Measurements from ENCODE around the gene SIRPB1. TPM values are rescaled to one million over a fixed set of nuclear protein-coding genes. Genes with fewer than 3 reads are reported as not detected.

The SIRPB1 gene
- polyA plus RNA-seq, 1 experiment: 1.9 TPM

GRCh38 chr20:1630186-1630585 lies 10.4 kb upstream of the SIRPB1 start:
- no peak overlapping the region for H3K4me3 ChIP-seq (ENCODE audit: low read depth, low read length)
- 0 out of 2 replicates have a peak, but pooled peaks cover 1% of the 10 kb centered on the region for H3K27me3 ChIP-seq (ENCODE audit: control insufficient read depth, insufficient read depth, low read length)
- H3K36me3 ChIP-seq (ENCODE audit: control insufficient read depth, insufficient read depth, low read length): no peaks in the 10 kb centered on the region
- ChIA-PET POLR2A (no interaction called here), CTCF (no interaction called here)
- TF ChIP-seq, protein P1, sequence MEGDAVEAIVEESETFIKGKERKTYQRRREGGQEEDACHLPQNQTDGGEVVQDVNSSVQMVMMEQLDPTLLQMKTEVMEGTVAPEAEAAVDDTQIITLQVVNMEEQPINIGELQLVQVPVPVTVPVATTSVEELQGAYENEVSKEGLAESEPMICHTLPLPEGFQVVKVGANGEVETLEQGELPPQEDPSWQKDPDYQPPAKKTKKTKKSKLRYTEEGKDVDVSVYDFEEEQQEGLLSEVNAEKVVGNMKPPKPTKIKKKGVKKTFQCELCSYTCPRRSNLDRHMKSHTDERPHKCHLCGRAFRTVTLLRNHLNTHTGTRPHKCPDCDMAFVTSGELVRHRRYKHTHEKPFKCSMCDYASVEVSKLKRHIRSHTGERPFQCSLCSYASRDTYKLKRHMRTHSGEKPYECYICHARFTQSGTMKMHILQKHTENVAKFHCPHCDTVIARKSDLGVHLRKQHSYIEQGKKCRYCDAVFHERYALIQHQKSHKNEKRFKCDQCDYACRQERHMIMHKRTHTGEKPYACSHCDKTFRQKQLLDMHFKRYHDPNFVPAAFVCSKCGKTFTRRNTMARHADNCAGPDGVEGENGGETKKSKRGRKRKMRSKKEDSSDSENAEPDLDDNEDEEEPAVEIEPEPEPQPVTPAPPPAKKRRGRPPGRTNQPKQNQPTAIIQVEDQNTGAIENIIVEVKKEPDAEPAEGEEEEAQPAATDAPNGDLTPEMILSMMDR (IDR thresholded peaks at IDR 0.05; ENCODE audit: insufficient read depth, low read depth, low read length): no peak
- no peak for DNase-seq (ENCODE audit: low read depth)

- peaks cover 1% of the 10 kb centered on the region; the same call in 1 of the 2 replicates for H3K27me3 ChIP-seq (ENCODE audit: control insufficient read depth, insufficient read depth, low read length)
- no peak overlapping the region for H3K4me3 ChIP-seq (ENCODE audit: low read depth, low read length)
- DNase-seq (ENCODE audit: low read depth): no peak
- ChIA-PET CTCF (no interaction called here), POLR2A (no interaction called here)
- no peaks in the 10 kb centered on the region for H3K36me3 ChIP-seq (ENCODE audit: control insufficient read depth, insufficient read depth, low read length)
- TF ChIP-seq, protein P1 (IDR thresholded peaks at IDR 0.05; ENCODE audit: insufficient read depth, low read depth, low read length): no peak
Observed at GRCh38 chr20:1629321-1629720, 9.5 kb upstream of the SIRPB1 start.

- peaks cover 1% of the 10 kb centered on the region; the same call in 1 of the 2 replicates for H3K27me3 ChIP-seq (ENCODE audit: control insufficient read depth, insufficient read depth, low read length)
- ChIA-PET CTCF (no interaction called here), POLR2A (no interaction called here)
- no peak for DNase-seq (ENCODE audit: low read depth)
- TF ChIP-seq, protein P1 (IDR thresholded peaks at IDR 0.05; ENCODE audit: insufficient read depth, low read depth, low read length): no peak
- no peaks in the 10 kb centered on the region for H3K36me3 ChIP-seq (ENCODE audit: control insufficient read depth, insufficient read depth, low read length)
- no peak overlapping the region for H3K4me3 ChIP-seq (ENCODE audit: low read depth, low read length)
Observed at GRCh38 chr20:1628621-1629020, 8.8 kb upstream of the SIRPB1 start.

DNA sequence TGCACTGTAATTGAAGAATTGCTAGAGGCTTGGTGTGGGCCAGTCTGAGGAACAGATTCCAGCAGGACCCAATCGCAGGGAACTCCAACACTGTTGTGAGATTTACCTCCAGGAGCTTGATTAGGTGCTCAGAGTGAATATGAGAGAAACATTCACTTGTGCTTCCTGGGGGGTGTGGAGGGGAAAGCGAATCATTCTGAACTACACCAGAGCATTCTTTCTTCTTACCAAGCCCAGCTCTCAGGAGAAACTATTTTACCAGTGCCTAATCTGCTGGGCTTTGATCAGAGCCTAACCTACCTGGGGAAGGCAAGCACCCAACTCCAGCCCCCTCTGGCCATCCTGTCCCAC lies 7.4 kb upstream of the SIRPB1 start:
- Histone ChIP-seq H3K36me3 (ENCODE audit: control insufficient read depth, insufficient read depth, low read length) (no peaks in the 10 kb centered on the region), H3K4me3 (ENCODE audit: low read depth, low read length) (no peak overlapping the region), H3K27me3 (ENCODE audit: control insufficient read depth, insufficient read depth, low read length) (peaks cover 1% of the 10 kb centered on the region; the same call in 1 of the 2 replicates)
- TF ChIP-seq, protein P1 (IDR thresholded peaks at IDR 0.05; ENCODE audit: insufficient read depth, low read depth, low read length): no peak
- POLR2A ChIA-PET: no interaction called here
- DNase-seq (ENCODE audit: low read depth): no peak
- CTCF ChIA-PET: interaction anchor here (0.7 to 1.1 kb wide), 2 partner anchors 56 to 60 kb away, joined by 3 read pairs; no protein-coding TSS in a partner anchor

DNA sequence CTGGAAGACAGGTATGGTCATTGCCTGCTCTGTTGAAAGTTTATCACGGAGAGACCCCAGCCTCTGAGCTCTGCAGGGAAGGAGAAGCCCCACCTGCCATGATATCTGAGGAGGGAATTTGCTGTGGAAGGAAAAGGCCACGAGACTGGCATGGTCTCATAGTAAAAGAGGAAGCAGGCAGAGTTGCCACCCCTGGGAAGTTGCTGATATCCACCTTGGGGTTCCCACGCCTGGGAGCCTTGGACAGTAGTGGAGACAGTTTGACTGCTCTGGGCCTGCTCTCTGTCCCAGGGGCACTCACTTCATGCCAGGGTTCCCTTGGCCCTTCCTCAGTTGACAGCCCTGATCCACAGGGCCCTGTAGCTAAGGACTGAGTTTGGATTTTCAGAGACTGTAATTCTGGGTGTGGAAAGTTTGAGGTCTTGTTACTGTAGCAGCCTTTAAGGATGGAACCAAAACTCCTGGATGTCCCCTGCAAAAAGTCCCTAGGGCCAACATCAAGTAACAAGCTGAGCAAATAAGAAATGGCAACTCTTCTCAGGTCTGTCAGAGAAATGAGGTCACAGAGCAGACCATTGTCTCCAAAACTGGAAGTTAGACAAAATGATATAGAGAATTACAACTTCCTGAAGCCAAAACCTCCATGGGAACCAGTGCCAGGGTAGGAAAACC lies 6.9 kb upstream of the SIRPB1 start:
- no peak overlapping the region for H3K4me3 ChIP-seq (ENCODE audit: low read depth, low read length)
- H3K27me3 ChIP-seq (ENCODE audit: control insufficient read depth, insufficient read depth, low read length): peaks cover 1% of the 10 kb centered on the region; the same call in 1 of the 2 replicates
- DNase-seq (ENCODE audit: low read depth): no peak
- POLR2A ChIA-PET: no interaction called here
- CTCF ChIA-PET: interaction anchor here (0.7 to 1.1 kb wide), 2 partner anchors 56 to 60 kb away, joined by 3 read pairs; no protein-coding TSS in a partner anchor
- TF ChIP-seq, protein P1 (IDR thresholded peaks at IDR 0.05; ENCODE audit: insufficient read depth, low read depth, low read length): no peak
- H3K36me3 ChIP-seq (ENCODE audit: control insufficient read depth, insufficient read depth, low read length): no peaks in the 10 kb centered on the region

Measured in BJ (cell line).